Esophagus squamous epithelium (tissue), 4 donors: ENCODE results near the gene IQCC.

Experiments
- CTCF ChIP-seq, 6 experiments: fragments of 450-650 bp in 4 of 6; fragments of 200-600 bp in 2 of 6; sonication (generic) in 2 of 6; IDR thresholded peaks; one replicate each; pipeline ENCODE4 v1.5.1; 2016 to 2019; ENCODE audit warnings: antibody characterized with exemption in 6 of 6, mild to moderate bottlenecking in 4 of 6, moderate library complexity in 4 of 6
- POLR2A ChIP-seq, 4 donors: fragments of 450-650 bp; IDR thresholded peaks; one replicate each; pipeline ENCODE4 v1.6.1; 2017; ENCODE audit warnings: antibody characterized with exemption in 4 of 4, mild to moderate bottlenecking in 4 of 4, moderate library complexity in 3 of 4

- TF ChIP-seq POLR2A (IDR thresholded peaks at IDR 0.05) = no peak
- no peak for TF ChIP-seq CTCF (IDR thresholded peaks at IDR 0.05)
Measured at GRCh38 chr1:32199717-32200072, 5.8 kb upstream of the IQCC start.
